Mesenchymal stem cell (in vitro differentiated cells and primary cell): ENCODE data around the gene LOXL3.

ENCODE experiments used
- DNase-seq: peaks from one replicate; pipeline ENCODE4 v3.0.0-alpha.2; 2013
- H2AFZ ChIP-seq: one replicate; pipeline ENCODE4 v1.6.1; 2013; ENCODE audit warnings: low read depth, mild to moderate bottlenecking, control low read depth, inconsistent platforms, low read length, moderate library complexity
- H2AK5ac ChIP-seq: 2 replicates; pipeline ENCODE4 v1.6.1; 2013; ENCODE audit warnings: low read length, moderate library complexity, mild to moderate bottlenecking, inconsistent platforms; ENCODE audit not compliant: severe bottlenecking
- H2BK120ac ChIP-seq: one replicate; pipeline ENCODE4 v1.6.1; 2013; ENCODE audit warnings: low read depth, mild to moderate bottlenecking, inconsistent platforms, low read length, moderate library complexity
- H2BK12ac ChIP-seq, 2 experiments: one replicate each; pipeline ENCODE4 v1.6.1; 2013; ENCODE audit warnings: inconsistent platforms in 2 of 2, low read length in 2 of 2, mild to moderate bottlenecking in 2 of 2, moderate library complexity in 2 of 2, control low read depth in 1 of 2
- H2BK15ac ChIP-seq: one replicate; pipeline ENCODE4 v1.6.1; 2013; ENCODE audit warnings: mild to moderate bottlenecking, low read depth, inconsistent platforms; ENCODE audit not compliant: poor library complexity, severe bottlenecking
- H2BK5ac ChIP-seq: 2 replicates; pipeline ENCODE4 v1.6.1; 2013; ENCODE audit warnings: low read depth, mild to moderate bottlenecking, low read length, control low read depth, inconsistent platforms; ENCODE audit not compliant: poor library complexity, severe bottlenecking
- H3K14ac ChIP-seq, 2 experiments: one replicate each; pipeline ENCODE4 v1.6.1; 2013; ENCODE audit warnings: inconsistent platforms in 2 of 2, low read length in 2 of 2, control low read depth in 1 of 2, mild to moderate bottlenecking in 1 of 2, moderate library complexity in 1 of 2
- H3K18ac ChIP-seq, 2 experiments: one replicate each; pipeline ENCODE4 v1.6.1; 2013; ENCODE audit warnings: inconsistent platforms in 2 of 2, low read length in 2 of 2, control low read depth in 1 of 2, low read depth in 1 of 2, mild to moderate bottlenecking in 1 of 2
- H3K23ac ChIP-seq, 2 experiments: one replicate each; pipeline ENCODE4 v1.6.1; 2013; ENCODE audit warnings: inconsistent platforms in 2 of 2, low read length in 2 of 2, mild to moderate bottlenecking in 2 of 2, moderate library complexity in 2 of 2, control low read depth in 1 of 2
- H3K27ac ChIP-seq: 2 replicates; pipeline ENCODE4 v1.5.1; 2013; ENCODE audit warnings: mild to moderate bottlenecking, moderate library complexity, low read length, control low read depth, inconsistent platforms; ENCODE audit not compliant: poor library complexity, severe bottlenecking
- H3K27me3 ChIP-seq, 2 experiments: 2 replicates each; pipeline versions ENCODE4 v1.6.1 to v1.7.0; 2013; ENCODE audit warnings: low read length in 2 of 2, mild to moderate bottlenecking in 2 of 2, moderate library complexity in 2 of 2, control low read depth in 1 of 2, inconsistent platforms in 1 of 2; ENCODE audit not compliant: control insufficient read depth in 1 of 2, insufficient read depth in 1 of 2
- H3K36me3 ChIP-seq, 2 experiments: 2 replicates each; pipeline versions ENCODE4 v1.6.1 to v1.7.0; 2013; ENCODE audit warnings: low read length in 2 of 2, control low read depth in 1 of 2, inconsistent platforms in 1 of 2, low read depth in 1 of 2, mild to moderate bottlenecking in 1 of 2; ENCODE audit not compliant: insufficient read depth in 2 of 2, control insufficient read depth in 1 of 2
- H3K4ac ChIP-seq, 2 experiments: one replicate each; pipeline ENCODE4 v1.6.1; 2013; ENCODE audit warnings: inconsistent platforms in 2 of 2, low read length in 2 of 2, mild to moderate bottlenecking in 2 of 2, moderate library complexity in 2 of 2, control low read depth in 1 of 2, low read depth in 1 of 2
- H3K4me1 ChIP-seq: 2 replicates; pipeline ENCODE4 v1.6.1; 2013; ENCODE audit warnings: low read depth, low read length, control low read depth; ENCODE audit not compliant: control insufficient read depth, insufficient read depth
- H3K4me2 ChIP-seq: 2 replicates; pipeline ENCODE4 v1.6.1; 2013; ENCODE audit warnings: low read length, mild to moderate bottlenecking, inconsistent platforms; ENCODE audit not compliant: poor library complexity, severe bottlenecking
- H3K4me3 ChIP-seq, 2 experiments: 2 replicates each; pipeline versions ENCODE4 v1.5.1 to v1.7.0; 2013; ENCODE audit warnings: low read length in 2 of 2, mild to moderate bottlenecking in 2 of 2, control low read depth in 1 of 2, low read depth in 1 of 2; ENCODE audit not compliant: insufficient read depth in 1 of 2
- H3K79me1 ChIP-seq: replicated peaks from 2 replicates; pipeline ENCODE4 v1.6.1; 2013; ENCODE audit warnings: mild to moderate bottlenecking, control low read depth, low read length, inconsistent platforms; ENCODE audit not compliant: poor library complexity, severe bottlenecking
- H3K9ac ChIP-seq: 2 replicates; pipeline ENCODE4 v1.7.0; 2013; ENCODE audit warnings: mild to moderate bottlenecking, low read length, moderate library complexity
- H3K9me3 ChIP-seq: 2 replicates; pipeline ENCODE4 v1.7.0; 2013; ENCODE audit warnings: mild to moderate bottlenecking, low read length; ENCODE audit not compliant: control insufficient read depth
- H4K8ac ChIP-seq: one replicate; pipeline ENCODE4 v1.6.1; 2013; ENCODE audit warnings: inconsistent platforms, mild to moderate bottlenecking, low read length, moderate library complexity
- H4K91ac ChIP-seq: one replicate; pipeline ENCODE4 v1.6.1; 2013; ENCODE audit warnings: mild to moderate bottlenecking, low read length, inconsistent platforms
- WGBS: methylation state at CpG from one replicate; pipeline ENCODE4 v1.1.7; 2013; ENCODE audit warnings: mixed read lengths; 5-methylcytosine and 5-hydroxymethylcytosine counted together

LOXL3 gene

DNA sequence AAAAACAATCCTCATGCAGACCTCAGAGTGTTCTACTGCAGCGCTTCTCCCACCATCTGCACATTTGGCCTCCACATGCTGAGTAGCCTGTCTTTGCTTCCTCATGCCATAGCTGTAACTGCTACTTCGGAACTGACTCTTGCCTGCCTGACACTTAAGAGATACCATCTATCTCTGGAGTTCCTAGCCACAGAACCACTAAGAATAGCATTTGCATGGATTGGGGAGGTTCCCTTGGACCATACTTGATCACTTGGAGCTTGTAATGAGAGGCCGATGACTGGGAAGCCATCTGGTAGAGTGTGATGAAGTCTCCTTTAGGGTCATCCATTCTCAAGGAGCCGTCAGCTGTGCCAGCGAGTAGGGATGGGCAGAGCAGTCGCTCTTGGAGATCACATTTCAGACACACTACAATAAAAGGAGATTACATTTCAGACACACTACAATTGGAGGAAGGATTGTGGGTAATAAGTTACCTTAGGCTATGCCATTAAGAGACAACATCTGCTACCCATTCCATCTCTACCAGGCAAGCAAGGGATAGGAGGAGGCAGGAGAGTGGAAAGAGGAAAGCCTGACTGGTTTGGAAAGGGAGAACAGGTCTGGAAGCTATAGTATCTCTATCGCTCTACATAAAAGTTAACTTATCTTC is 22.6 kb upstream of the LOXL3 start:
- Histone ChIP-seq H2BK5ac (no peak overlapping the region), H3K4me1 (no peaks in the 10 kb centered on the region), H2AK5ac (no peak overlapping the region), H3K36me3 (no peaks in the 10 kb centered on the region), H4K8ac (no peak overlapping the region), H3K79me1 (no peaks in the 10 kb centered on the region), H3K9ac (peak overlapping the region; percentile 66), H2BK120ac (no peak overlapping the region), H2AFZ (no peak overlapping the region), H3K4ac (no peak overlapping the region), H3K4me2 (no peak overlapping the region), H2BK12ac (no peak overlapping the region), H3K9me3 (no peaks in the 10 kb centered on the region), H3K18ac (no peak overlapping the region), H3K23ac (no peak overlapping the region), H3K4me3 (peak overlapping the region in 1 of 2 experiments; percentile 44), H3K27me3 (no peaks in the 10 kb centered on the region), H3K14ac (no peak overlapping the region), H3K27ac (no peak overlapping the region), H4K91ac (no peak overlapping the region), H2BK15ac (no peak overlapping the region)
- DNase-seq: peak; percentile 53
- WGBS: 67% methylated on average over 3 of the region's 7 CpGs

GRCh38 chr2:74575320-74575719 is 21.6 kb upstream of the LOXL3 start:
- H2AK5ac ChIP-seq: no peak overlapping the region
- no peak overlapping the region for H4K8ac ChIP-seq
- no peaks in the 10 kb centered on the region for H3K4me1 ChIP-seq
- H3K36me3 ChIP-seq: no peaks in the 10 kb centered on the region
- H3K14ac ChIP-seq: no peak overlapping the region
- H3K27me3 ChIP-seq: no peaks in the 10 kb centered on the region
- H3K9me3 ChIP-seq: no peaks in the 10 kb centered on the region
- no peak overlapping the region for H4K91ac ChIP-seq
- H3K79me1 ChIP-seq: no peaks in the 10 kb centered on the region
- no peak overlapping the region for H2BK12ac ChIP-seq
- H3K18ac ChIP-seq: no peak overlapping the region
- no peak overlapping the region for H2BK120ac ChIP-seq
- WGBS: 49% methylated on average over 2 of the region's 4 CpGs
- no peak overlapping the region for H3K4me3 ChIP-seq
- no peak overlapping the region for H2AFZ ChIP-seq
- H2BK15ac ChIP-seq: no peak overlapping the region
- H2BK5ac ChIP-seq: no peak overlapping the region
- no peak overlapping the region for H3K23ac ChIP-seq
- H3K4me2 ChIP-seq: no peak overlapping the region
- H3K9ac ChIP-seq: no peak overlapping the region
- H3K4ac ChIP-seq: no peak overlapping the region
- no peak overlapping the region for H3K27ac ChIP-seq
- DNase-seq: no peak

GRCh38 chr2:74573747-74574562 is 20.2 kb upstream of the LOXL3 start:
- Histone ChIP-seq H2AK5ac (no peak overlapping the region), H3K4me1 (no peaks in the 10 kb centered on the region), H3K4me3 (peak overlapping the region in 1 of 2 experiments; percentile 17), H2BK5ac (no peak overlapping the region), H3K36me3 (no peaks in the 10 kb centered on the region), H3K23ac (no peak overlapping the region), H2BK120ac (no peak overlapping the region), H3K9ac (peak overlapping the region; percentile 25), H3K9me3 (no peaks in the 10 kb centered on the region), H3K14ac (no peak overlapping the region), H3K18ac (no peak overlapping the region), H3K27ac (peak overlapping the region; percentile 5), H4K8ac (no peak overlapping the region), H3K79me1 (no peaks in the 10 kb centered on the region), H2BK12ac (no peak overlapping the region), H3K4me2 (no peak overlapping the region), H2BK15ac (no peak overlapping the region), H3K27me3 (no peaks in the 10 kb centered on the region), H2AFZ (no peak overlapping the region), H4K91ac (no peak overlapping the region), H3K4ac (no peak overlapping the region)
- 51% methylated on average over 4 of the region's 7 CpGs for WGBS
- DNase-seq: peak; percentile 52

DNA sequence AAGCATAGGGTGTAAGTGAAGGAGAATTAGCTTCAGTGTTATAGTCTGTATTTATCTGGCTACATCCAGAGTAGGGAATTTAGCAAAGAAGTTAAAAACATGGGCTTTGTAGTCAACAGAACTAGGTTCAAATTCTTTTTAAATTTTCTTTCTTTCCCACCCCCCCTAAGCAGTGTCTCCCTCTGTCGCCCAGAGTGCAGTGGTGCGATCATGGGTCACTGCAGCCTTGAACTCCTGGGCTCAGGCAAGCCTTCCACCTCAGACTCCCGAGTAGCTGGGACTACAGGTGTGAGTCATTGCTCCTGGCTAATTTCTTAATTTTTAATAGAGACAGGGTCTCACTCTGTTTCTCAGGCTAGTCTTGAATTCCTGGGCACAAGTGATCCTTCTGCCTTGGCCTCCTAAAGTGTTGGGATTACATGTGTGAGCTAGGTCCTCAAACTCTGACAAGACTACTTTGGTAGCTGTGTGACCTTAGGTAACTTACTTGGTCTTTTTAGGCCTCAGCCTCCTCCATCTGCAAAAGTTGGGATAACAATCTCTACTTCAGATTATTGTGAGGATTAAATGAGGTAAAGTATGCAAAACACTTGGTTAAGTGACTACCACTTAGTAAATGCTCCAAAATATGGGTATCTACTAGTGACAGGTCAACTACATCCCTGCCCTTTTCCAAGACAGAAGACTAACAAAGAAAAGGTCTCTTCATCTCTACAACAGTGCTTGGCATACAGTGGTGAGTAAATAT is 18.6 kb upstream of the LOXL3 start:
- no peak overlapping the region for H3K9ac ChIP-seq
- no peak overlapping the region for H3K4me3 ChIP-seq
- H2AK5ac ChIP-seq: no peak overlapping the region
- no peak overlapping the region for H3K4ac ChIP-seq
- H3K36me3 ChIP-seq: no peaks in the 10 kb centered on the region
- H3K23ac ChIP-seq: no peak overlapping the region
- WGBS: 50% methylated on average over 3 of the region's 3 CpGs
- no peak overlapping the region for H2BK12ac ChIP-seq
- no peak overlapping the region for H2BK5ac ChIP-seq
- no peak overlapping the region for H4K8ac ChIP-seq
- no peak overlapping the region for H3K14ac ChIP-seq
- H3K27ac ChIP-seq: no peak overlapping the region
- H2AFZ ChIP-seq: no peak overlapping the region
- H4K91ac ChIP-seq: no peak overlapping the region
- H3K4me2 ChIP-seq: no peak overlapping the region
- no peak for DNase-seq
- H2BK15ac ChIP-seq: no peak overlapping the region
- H3K27me3 ChIP-seq: no peaks in the 10 kb centered on the region
- H3K4me1 ChIP-seq: no peaks in the 10 kb centered on the region
- no peak overlapping the region for H3K18ac ChIP-seq
- H3K9me3 ChIP-seq: no peaks in the 10 kb centered on the region
- H3K79me1 ChIP-seq: no peaks in the 10 kb centered on the region
- H2BK120ac ChIP-seq: no peak overlapping the region
